HEK293T (cell line): ENCODE measurements around the gene OR6T1.

Experiments used
- CTCF ChIA-PET: fragments of 350-600 bp; formaldehyde crosslinking; extraction: SDS; loops from one replicate; lab custom pipeline; 2021; ENCODE audit warnings: antibody characterized with exemption, inconsistent platforms; lab: Yijun Ruan, JAX
- POLR2A ChIA-PET: fragments of 350-600 bp; formaldehyde crosslinking; extraction: SDS; loops from one replicate; lab custom pipeline; 2020; ENCODE audit warnings: antibody characterized with exemption, inconsistent platforms; lab: Yijun Ruan, JAX
- DNase-seq: peaks from one replicate; pipeline ENCODE4 v3.0.0; 2012; ENCODE audit warnings: mixed read lengths; ENCODE audit errors: extremely low spot score
- ARNT ChIP-seq: fragments of 450-650 bp; IDR thresholded peaks from 2 replicates; pipeline ENCODE4 v1.6.1; 2017; ENCODE audit warnings: mild to moderate bottlenecking
- BHLHE40 ChIP-seq: fragments of 450-650 bp; IDR thresholded peaks from 2 replicates; pipeline ENCODE4 v1.6.1; 2016; ENCODE audit warnings: mild to moderate bottlenecking, moderate library complexity, borderline replicate concordance
- CTBP1 ChIP-seq: fragments of 450-650 bp; IDR thresholded peaks from 2 replicates; pipeline ENCODE4 v1.6.1; 2016; ENCODE audit warnings: borderline replicate concordance
- ELF4 ChIP-seq: fragments of 450-650 bp; IDR thresholded peaks from 2 replicates; pipeline ENCODE4 v1.6.1; 2017; ENCODE audit warnings: antibody characterized with exemption
- FOXA1 ChIP-seq: fragments of 450-650 bp; IDR thresholded peaks from 2 replicates; pipeline ENCODE4 v1.6.1; 2016; ENCODE audit warnings: mild to moderate bottlenecking
- FOXK2 ChIP-seq: fragments of 450-650 bp; IDR thresholded peaks from 2 replicates; pipeline ENCODE4 v1.6.1; 2016; ENCODE audit warnings: mild to moderate bottlenecking
- FOXM1 ChIP-seq: fragments of 450-650 bp; IDR thresholded peaks from 2 replicates; pipeline ENCODE4 v1.6.1; 2017; ENCODE audit warnings: mild to moderate bottlenecking, borderline replicate concordance
- HDGF ChIP-seq: fragments of 450-650 bp; IDR thresholded peaks from 2 replicates; pipeline ENCODE4 v1.6.1; 2017; ENCODE audit warnings: antibody characterized with exemption, borderline replicate concordance
- L3MBTL2 ChIP-seq: fragments of 450-650 bp; conservative IDR thresholded peaks from 2 replicates; pipeline ENCODE4 v1.6.1; 2016; ENCODE audit warnings: mild to moderate bottlenecking
- LEF1 ChIP-seq: fragments of 450-650 bp; IDR thresholded peaks from 2 replicates; pipeline ENCODE4 v1.6.1; 2017; ENCODE audit warnings: mild to moderate bottlenecking, borderline replicate concordance
- NFRKB ChIP-seq: fragments of 450-650 bp; IDR thresholded peaks from 2 replicates; pipeline ENCODE4 v1.6.1; 2016; ENCODE audit warnings: mild to moderate bottlenecking, moderate library complexity
- PKNOX1 ChIP-seq: fragments of 450-650 bp; IDR thresholded peaks from 2 replicates; pipeline ENCODE4 v1.6.1; 2016
- SP1 ChIP-seq: fragments of 450-650 bp; IDR thresholded peaks from 2 replicates; pipeline ENCODE4 v1.6.1; 2017
- SUZ12 ChIP-seq: fragments of 450-650 bp; IDR thresholded peaks from 2 replicates; pipeline ENCODE4 v1.6.1; 2016; ENCODE audit warnings: mild to moderate bottlenecking
- TARDBP ChIP-seq: fragments of 450-650 bp; IDR thresholded peaks from 2 replicates; pipeline ENCODE4 v1.6.1; 2016
- ZNF384 ChIP-seq: fragments of 450-650 bp; IDR thresholded peaks from 2 replicates; pipeline ENCODE4 v1.6.1; 2016

Gene OR6T1

DNA sequence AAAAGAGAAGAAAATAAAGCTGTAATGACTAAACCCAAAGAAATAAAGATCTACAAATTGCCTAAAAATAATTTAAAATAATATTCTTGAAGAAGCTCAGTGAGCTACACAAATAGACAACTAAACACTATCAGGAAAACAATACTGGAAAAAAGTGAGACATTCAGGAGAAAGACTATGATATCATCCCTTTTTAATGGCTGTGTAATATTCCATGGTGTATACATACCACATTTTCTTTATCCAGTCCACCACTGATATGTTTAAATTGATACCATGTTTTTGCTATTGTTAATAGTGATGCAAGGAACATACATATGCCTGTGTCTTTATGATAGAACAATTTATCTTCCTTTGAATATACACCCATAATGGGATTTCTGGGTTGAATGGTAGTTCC lies 13.1 kb upstream of the OR6T1 start:
- POLR2A ChIA-PET, result no interaction called here
- no peak for DNase-seq
- CTCF ChIA-PET, result interaction anchor here (0.6 kb wide), 1 partner anchor 9 kb away, joined by 3 read pairs; no protein-coding TSS in a partner anchor
- no peak for TF ChIP-seq ARNT
- no peak for TF ChIP-seq HDGF
- no peak for TF ChIP-seq FOXA1
- no peak for TF ChIP-seq FOXK2

GRCh38 chr11:123945132-123945531 lies 1.5 kb upstream of the OR6T1 start:
- DNase-seq, result no peak
- POLR2A ChIA-PET, result no interaction called here
- TF ChIP-seq FOXK2, result no peak
- TF ChIP-seq SP1, result no peak
- TF ChIP-seq HDGF, result no peak
- TF ChIP-seq CTBP1, result no peak
- TF ChIP-seq BHLHE40, result no peak
- TF ChIP-seq FOXA1, result no peak
- TF ChIP-seq L3MBTL2, result no peak
- no peak for TF ChIP-seq ARNT
- no peak for TF ChIP-seq LEF1
- CTCF ChIA-PET, result no interaction called here

DNA sequence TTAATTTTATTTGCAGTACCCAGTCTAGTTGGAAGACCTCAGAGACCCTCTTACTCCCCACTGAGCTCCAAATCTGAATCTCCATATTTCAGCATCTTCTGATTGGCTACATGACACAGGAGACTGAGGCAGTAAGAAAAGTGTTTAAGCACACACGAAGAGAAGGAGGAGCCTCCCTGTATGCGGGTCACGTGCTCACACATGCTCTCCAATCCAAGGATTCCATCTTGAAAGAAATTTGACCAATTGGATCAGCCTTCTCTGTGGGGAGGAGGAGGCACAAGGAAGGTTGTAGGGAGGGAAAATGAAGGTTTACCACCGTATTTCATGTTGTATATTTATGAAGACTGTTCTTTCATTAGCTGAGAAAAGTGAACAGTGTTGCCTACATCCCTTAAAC lies 1.2 kb downstream of the OR6T1 start:
- TF ChIP-seq SUZ12 (no peak), BHLHE40 (no peak), PKNOX1 (no peak), ARNT (no peak), NFRKB (no peak), ZNF384 (no peak)
- ChIA-PET POLR2A (no interaction called here), CTCF (no interaction called here)
- no peak for DNase-seq

GRCh38 chr11:123939317-123939716 lies 4.3 kb downstream of the OR6T1 start, which contains the start of gene OR4D5:
TSS of gene OR4D5 (plus strand) at chr11:123939617. CDS start at chr11:123939617, 0 bp downstream.
- ChIA-PET POLR2A (no interaction called here), CTCF (no interaction called here)
- no peak for DNase-seq
- TF ChIP-seq FOXM1, result no peak
- TF ChIP-seq ELF4, result no peak

DNA sequence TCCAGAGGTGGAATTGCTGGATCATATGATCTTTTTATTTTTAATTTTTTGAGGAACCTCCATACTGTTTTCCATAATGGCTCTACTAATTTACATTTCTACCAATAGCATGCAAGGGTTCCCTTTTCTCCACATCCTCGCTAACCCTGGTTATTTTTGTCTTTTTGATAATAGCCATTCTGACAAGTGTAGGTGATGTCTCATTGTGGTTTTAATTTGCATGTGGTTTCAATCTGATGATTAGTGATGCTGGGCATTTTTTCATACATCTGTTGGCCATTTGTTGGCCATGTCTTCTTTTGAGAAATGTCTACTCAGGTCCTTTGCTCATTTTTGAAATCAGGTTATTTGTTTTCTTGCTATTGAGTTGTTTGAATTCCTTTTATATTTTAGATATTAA lies 19.6 kb downstream of the OR6T1 start:
- POLR2A ChIA-PET, result no interaction called here
- CTCF ChIA-PET, result no interaction called here
- no peak for DNase-seq
- TF ChIP-seq ELF4, result no peak
- TF ChIP-seq SP1, result no peak
- no peak for TF ChIP-seq HDGF
- TF ChIP-seq CTBP1, result no peak
- TF ChIP-seq FOXK2, result no peak
- no peak for TF ChIP-seq PKNOX1
- TF ChIP-seq NFRKB, result no peak
- TF ChIP-seq FOXM1, result no peak
- no peak for TF ChIP-seq ARNT
- TF ChIP-seq ZNF384, result no peak
- no peak for TF ChIP-seq SUZ12

DNA sequence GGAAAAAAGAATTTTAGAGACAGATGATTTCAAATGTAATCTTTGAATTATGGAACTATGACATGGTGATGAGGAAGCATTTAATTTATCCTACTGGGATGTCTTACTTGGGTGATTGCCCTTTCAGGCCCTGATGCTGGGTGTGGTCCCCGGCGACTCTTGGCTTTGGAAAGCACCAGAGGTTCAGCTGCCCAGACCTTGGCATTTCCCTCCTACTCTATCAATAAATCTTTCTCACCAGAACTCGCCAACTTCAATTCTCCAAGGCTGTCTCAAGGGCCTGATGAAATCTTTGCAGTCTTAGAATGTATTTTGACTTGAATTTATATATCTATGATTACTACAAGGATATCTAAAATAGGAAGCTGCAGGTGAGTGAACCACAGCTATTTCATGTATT lies 22.7 kb downstream of the OR6T1 start:
- POLR2A ChIA-PET, result no interaction called here
- TF ChIP-seq PKNOX1 (no peak), CTBP1 (no peak), ELF4 (no peak), HDGF (no peak), ZNF384 (no peak), L3MBTL2 (no peak), ARNT (no peak), TARDBP (no peak), FOXA1 (no peak)
- CTCF ChIA-PET, result no interaction called here
- DNase-seq, result no peak

- DNase-seq, result no peak
- CTCF ChIA-PET, result no interaction called here
- POLR2A ChIA-PET, result no interaction called here
- TF ChIP-seq LEF1, result no peak
- TF ChIP-seq SP1, result no peak
- no peak for TF ChIP-seq L3MBTL2
- no peak for TF ChIP-seq BHLHE40
- no peak for TF ChIP-seq SUZ12
- TF ChIP-seq FOXA1, result no peak
- no peak for TF ChIP-seq CTBP1
- no peak for TF ChIP-seq PKNOX1
- TF ChIP-seq ZNF384, result no peak
- TF ChIP-seq HDGF, result no peak
- no peak for TF ChIP-seq TARDBP
- no peak for TF ChIP-seq ARNT
Measured at GRCh38 chr11:123905826-123906225, 37.8 kb downstream of the OR6T1 start.
